ENCODE data around the gene FCGR3A.
"Not testable (repeated sequence)": the region's sequence is repeated elsewhere in the genome, so short reads cannot be mapped to it uniquely, and the experiment has no call there.

DNA sequence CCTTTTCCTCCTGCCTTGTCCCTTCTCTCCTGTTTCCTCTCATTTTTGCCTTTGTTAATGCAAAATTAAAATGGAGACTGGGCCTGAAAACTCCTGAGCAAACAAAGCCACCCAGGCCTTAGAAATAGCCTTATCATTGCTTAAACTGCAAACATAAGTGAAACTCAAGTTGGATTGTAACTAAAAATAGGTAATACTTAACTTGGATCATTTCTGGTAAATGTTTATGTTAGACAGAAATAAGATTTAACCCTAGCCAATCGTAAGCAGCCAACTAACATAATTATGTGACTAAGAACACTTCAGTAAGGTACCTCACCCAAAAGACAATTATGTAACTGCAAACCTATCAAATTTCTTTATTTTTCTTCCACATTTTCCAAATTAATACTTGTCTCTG is 35.7 kb downstream of the FCGR3A start:
- TF ChIP-seq, protein P1, sequence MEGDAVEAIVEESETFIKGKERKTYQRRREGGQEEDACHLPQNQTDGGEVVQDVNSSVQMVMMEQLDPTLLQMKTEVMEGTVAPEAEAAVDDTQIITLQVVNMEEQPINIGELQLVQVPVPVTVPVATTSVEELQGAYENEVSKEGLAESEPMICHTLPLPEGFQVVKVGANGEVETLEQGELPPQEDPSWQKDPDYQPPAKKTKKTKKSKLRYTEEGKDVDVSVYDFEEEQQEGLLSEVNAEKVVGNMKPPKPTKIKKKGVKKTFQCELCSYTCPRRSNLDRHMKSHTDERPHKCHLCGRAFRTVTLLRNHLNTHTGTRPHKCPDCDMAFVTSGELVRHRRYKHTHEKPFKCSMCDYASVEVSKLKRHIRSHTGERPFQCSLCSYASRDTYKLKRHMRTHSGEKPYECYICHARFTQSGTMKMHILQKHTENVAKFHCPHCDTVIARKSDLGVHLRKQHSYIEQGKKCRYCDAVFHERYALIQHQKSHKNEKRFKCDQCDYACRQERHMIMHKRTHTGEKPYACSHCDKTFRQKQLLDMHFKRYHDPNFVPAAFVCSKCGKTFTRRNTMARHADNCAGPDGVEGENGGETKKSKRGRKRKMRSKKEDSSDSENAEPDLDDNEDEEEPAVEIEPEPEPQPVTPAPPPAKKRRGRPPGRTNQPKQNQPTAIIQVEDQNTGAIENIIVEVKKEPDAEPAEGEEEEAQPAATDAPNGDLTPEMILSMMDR (IDR thresholded peaks at IDR 0.05): not testable (repeated sequence)
- TF ChIP-seq POLR2A (IDR thresholded peaks at IDR 0.05): not testable (repeated sequence)
